A172 (cell line): ENCODE results near the gene RHCE. TPM values are rescaled to one million over a fixed set of nuclear protein-coding genes. Genes with fewer than 3 reads are reported as not detected.
"Not testable (repeated sequence)": the region's sequence is repeated elsewhere in the genome, so short reads cannot be mapped to it uniquely, and the experiment has no call there.

Experiments used
- DNase-seq: peaks from one replicate; pipeline ENCODE4 v3.0.0-alpha.2; 2015; ENCODE audit warnings: low spot score
- total RNA-seq: library from RNA; depleted of rRNA; stranded (reverse); fragments of >200 nt; shearing (Covaris generic); gene quantifications from 2 replicates; pipeline ENCODE4 v1.2.3, GENCODE V29; 2014; rRNA removed

Gene RHCE
- total RNA-seq: 0.38 TPM in 1 of 2 replicates, not detected in the other

GRCh38 chr1:25420715-25421114 lies at the start of gene RHCE:
Gene RHCE (minus strand): TSS chr1:25420825. CDS start chr1:25420786, 39 bp downstream.
- not testable (repeated sequence) for DNase-seq

- DNase-seq: no peak
Measured at GRCh38 chr1:25469177-25469576, 48.6 kb upstream of the RHCE start.

DNA sequence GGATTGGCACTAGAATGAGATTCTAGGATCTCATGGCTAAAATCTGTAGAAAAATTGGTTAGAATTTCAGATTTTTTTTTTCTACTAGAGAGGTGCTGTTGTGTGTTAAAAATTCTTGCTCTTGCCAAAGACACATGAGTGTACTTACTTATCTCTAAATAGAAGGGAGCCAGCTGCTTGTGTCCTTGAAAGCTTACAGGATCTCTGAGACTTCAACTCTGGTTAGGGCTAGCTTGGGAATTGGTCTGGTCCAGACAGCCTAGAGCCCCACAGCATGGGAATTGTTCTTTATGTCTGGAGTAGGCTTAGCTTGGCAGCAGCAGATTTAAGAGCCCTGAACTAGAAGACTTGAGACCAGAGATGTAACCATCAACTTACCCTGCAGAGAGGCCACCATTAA lies 47.4 kb upstream of the RHCE start:
- DNase-seq: no peak

DNA sequence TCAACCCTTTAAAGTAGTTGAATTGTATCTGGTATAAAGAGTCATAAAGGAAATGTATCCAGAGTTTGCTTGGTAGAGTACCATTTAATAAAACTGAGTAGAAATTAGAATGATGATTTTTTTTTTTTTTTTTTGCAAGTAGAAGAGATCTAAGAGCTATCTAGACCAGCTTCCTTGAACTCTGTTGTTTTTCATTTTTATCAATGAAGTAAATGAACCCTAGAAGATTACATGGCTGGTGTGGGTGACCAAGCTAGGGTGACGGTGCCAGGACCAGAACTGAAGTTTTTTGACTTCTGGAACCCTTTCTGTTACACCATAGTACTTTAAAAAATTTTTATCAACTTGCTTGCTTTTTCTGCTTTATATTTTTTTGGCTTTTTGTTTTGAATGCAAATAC lies 47.0 kb upstream of the RHCE start:
- DNase-seq: no peak

DNA sequence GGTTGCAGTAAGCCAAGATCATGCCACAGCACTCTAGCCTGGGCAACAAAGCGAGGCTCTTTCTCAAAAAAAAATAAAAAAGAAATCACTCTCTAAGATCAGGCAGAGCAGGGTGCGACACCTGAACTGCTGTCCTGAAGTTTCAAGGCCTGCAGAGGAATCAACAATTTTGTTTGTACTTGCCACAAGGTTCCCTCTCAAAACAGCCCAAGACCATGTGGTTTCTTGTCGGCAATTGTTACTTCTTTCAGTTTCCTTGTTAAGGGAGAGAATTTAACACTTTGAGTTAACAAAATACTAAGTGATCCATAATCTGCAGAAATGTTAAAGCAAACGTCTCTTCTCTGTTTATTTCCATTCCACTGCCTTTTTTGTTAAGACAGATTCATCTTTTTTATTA lies 46.6 kb upstream of the RHCE start:
- no peak for DNase-seq

GRCh38 chr1:25462732-25463131 lies 42.1 kb upstream of the RHCE start:
- DNase-seq: no peak

GRCh38 chr1:25461849-25462248 lies 41.2 kb upstream of the RHCE start:
- DNase-seq: no peak

- not testable (repeated sequence) for DNase-seq
Measured at GRCh38 chr1:25460816-25461215, 40.2 kb upstream of the RHCE start.

DNA sequence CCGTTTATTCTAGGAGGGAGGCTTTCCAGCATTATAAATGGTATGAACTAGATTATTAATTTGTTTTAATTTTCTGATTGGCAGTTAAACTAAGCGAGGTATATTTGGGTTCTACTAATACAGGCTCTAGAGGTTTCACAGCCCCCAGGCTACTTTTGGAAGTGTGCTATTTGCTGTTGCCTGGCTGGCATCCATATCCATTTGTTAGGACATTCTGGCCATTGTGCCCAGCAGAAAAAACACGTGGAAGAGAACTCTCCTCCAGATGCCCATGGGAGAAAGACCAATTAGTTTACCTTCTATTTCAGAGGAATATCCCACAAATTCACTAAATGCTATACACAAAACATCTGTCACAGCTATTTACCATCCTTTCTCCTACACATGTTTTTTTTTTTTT lies 39.4 kb upstream of the RHCE start:
- no peak for DNase-seq

- DNase-seq: no peak
Measured at GRCh38 chr1:25458541-25459298, 38.1 kb upstream of the RHCE start.

GRCh38 chr1:25456502-25456901 lies 35.9 kb upstream of the RHCE start:
- DNase-seq: no peak

- DNase-seq: no peak
Measured at GRCh38 chr1:25451908-25452307, 31.3 kb upstream of the RHCE start.

DNA sequence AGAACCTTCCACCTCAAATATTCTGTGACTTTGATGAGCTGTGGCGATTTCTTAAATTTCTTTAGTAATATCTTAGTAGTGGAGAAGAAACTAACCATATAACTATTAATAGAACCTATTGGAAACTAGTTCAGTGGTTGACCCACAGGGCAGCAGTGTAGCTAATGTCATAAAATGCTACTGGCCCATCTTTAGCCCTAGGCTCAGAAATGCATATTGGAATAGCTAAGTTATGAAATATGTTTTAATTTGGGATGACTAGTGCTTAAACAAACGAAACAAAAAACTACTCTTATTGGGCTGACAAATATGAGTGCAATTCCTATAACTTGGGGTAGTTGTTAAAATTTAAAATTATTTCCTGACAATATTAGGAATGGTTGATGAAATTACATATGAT lies 30.3 kb upstream of the RHCE start:
- DNase-seq: no peak

DNA sequence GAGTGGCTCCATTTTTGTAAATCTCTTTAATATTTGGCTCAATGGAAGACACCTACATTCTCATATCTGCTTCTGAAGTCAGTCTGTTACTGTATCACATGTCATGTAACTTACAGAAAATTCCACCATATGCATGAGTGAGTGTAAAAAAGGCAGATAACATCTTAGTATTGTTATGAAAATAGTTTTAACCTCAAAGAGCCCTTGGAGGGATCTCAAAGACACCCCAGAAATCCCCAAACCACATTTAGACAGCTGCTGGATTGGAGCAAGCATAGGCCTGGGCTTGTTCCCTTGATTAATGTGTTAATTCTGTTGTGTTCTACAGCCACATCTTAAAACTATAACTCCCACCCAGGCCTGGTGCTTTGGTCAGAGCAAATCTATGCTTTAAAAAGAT lies 26.9 kb upstream of the RHCE start:
- DNase-seq: no peak

GRCh38 chr1:25445993-25446538 lies 25.4 kb upstream of the RHCE start:
- no peak for DNase-seq

GRCh38 chr1:25444604-25445003 lies 24.0 kb upstream of the RHCE start:
- DNase-seq: not testable (repeated sequence)

DNA sequence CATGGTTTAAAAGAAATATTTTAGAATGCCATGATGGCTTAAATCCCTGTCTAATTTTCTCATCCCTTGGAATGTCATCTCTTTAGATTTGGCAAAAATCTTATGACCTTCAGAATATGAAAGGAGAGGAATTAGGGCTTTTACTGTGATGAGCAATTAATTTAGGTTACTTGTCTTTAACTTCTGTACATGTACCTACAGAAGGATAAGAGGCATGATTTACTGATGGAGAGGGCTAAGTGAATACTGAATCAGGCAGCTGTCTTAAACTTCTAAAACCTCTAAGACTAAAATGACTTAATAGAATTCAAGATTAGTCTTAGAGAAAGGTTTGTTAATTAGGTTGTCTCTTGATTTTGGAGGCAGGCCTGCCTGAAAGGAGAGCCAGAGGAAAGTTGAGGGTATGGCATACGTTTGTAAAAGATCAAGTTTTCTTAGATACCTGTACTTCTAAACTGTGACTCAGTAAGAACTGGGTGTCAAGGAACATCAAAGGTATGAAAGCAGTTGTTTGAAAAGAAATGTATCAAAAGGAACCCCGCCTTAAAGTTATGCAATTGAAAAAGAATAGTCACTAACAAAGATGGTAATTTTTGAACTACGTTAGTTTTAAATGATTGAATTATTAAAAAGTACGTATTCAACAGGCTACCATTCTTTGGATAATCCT lies 22.5 kb upstream of the RHCE start:
- DNase-seq: no peak

DNA sequence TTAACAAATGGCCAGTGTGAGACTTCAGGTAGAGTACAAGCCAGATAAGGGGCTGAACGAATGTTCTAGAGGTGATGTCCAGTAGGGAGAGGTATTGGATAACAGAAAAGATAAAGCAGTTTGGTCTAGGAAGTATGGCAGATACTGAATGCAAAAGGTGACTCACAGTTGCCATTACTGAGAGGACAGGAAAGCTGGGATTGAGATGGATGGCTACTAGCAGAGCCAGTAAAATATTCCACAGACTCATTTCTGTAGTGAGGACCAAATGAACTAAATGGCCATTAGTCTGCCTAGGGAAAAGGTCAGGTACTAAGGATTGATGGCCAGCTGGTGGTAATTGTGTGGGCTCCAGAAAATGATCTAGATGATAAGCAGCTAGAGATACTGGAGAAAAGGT lies 21.6 kb upstream of the RHCE start:
- DNase-seq: peak; percentile 33

- DNase-seq: no peak
Measured at GRCh38 chr1:25439287-25439686, 18.7 kb upstream of the RHCE start.

- no peak for DNase-seq
Measured at GRCh38 chr1:25437672-25438071, 17.0 kb upstream of the RHCE start.

GRCh38 chr1:25435397-25436108 lies 14.9 kb upstream of the RHCE start:
- no peak for DNase-seq

DNA sequence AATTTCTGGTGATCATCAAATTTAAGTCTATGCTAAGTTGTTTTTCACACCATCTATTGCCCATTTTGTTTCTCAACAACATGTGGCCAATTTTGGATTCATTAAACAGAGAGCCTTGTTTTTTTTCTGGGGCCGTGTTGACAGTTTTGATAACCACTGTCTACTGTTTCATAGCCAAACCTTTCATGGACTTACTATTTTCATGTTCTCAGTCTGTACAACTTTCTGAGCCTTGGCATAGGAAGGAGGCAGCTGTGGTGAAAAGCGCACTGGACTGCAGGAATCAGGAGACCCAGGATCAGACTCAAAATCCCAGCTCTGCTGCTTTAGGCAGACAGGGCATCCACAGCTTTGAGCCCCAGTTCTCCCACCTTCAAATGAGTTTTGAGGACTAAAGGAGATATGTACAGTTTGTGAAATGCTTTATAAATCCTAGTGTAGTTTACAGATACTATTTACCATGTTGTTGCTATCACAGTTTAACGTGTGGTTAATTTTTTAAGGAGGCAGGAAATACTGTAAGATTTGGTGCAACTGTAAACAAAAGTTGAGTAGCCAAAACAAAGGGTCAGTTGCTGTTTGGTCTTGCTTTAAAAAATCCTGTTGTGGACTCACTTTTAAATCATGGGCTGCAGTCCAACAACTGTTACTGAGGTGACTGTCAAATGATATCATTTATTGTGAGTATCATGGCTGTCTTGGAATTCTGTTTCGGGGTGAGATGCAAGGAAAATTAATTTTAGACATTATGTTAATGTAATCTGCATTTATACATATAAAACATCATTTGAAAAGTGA lies 13.0 kb upstream of the RHCE start:
- no peak for DNase-seq
